Body of pancreas (tissue), 4 donors: ENCODE data around the gene ZNF592.

Source experiments
- CTCF ChIP-seq, 7 experiments: fragments of 450-650 bp in 4 of 7; fragments of 200-600 bp in 3 of 7; sonication (generic) in 3 of 7; IDR thresholded peaks; one replicate each; pipeline ENCODE4 v1.5.1; 2016 to 2019; ENCODE audit warnings: antibody characterized with exemption in 7 of 7
- POLR2A ChIP-seq, 3 donors: fragments of 450-650 bp; IDR thresholded peaks; one replicate each; pipeline ENCODE4 v1.6.1; 2016; ENCODE audit warnings: antibody characterized with exemption in 3 of 3, mild to moderate bottlenecking in 2 of 3

GRCh38 chr15:84722628-84723027 is 25.8 kb upstream of the ZNF592 start:
- TF ChIP-seq POLR2A (IDR thresholded peaks at IDR 0.05), result no peak
- TF ChIP-seq CTCF (IDR thresholded peaks at IDR 0.05), result no peak
